HG02763 (cell line): ENCODE measurements around the gene METTL9.

Experiments used
- ATAC-seq: cut with Tn5 transposase; IDR thresholded peaks from one replicate; pipeline ENCODE4 v1.9.1; 2021; ENCODE audit warnings: mild to moderate bottlenecking, moderate library complexity; ENCODE audit not compliant: unreplicated experiment

The METTL9 gene

DNA sequence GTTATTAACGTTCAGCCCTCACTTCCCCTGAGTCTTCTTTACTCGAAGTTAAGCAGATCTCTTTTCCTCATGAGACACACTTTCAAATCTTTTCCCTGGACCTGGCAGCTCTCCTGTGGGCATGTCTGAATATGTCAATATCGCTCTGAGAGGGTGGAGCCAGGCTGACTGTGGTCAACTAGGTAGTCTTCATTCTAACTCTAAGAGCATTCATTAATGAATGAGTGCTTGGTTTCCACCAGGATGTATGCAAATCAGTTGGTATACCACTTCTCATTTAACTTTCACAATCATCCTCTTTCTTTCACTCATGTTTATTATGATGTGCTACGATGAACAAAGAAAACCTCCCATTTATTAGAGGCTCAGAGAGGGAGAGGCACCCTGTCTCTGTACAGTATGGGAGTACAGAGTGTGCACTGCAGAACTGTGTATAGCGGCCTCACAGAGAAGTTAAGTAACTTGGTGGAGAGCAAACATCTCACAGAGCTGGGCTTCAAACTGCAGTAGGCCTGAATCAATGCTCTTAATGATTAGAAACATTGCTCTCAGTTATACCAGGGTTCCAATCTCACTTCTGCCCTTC lies 104.3 kb downstream of the METTL9 start:
- ATAC-seq: no peak

- no peak for ATAC-seq
These were observed 104.9 kb downstream of the METTL9 start for GRCh38 chr16:21704266-21704665.

DNA sequence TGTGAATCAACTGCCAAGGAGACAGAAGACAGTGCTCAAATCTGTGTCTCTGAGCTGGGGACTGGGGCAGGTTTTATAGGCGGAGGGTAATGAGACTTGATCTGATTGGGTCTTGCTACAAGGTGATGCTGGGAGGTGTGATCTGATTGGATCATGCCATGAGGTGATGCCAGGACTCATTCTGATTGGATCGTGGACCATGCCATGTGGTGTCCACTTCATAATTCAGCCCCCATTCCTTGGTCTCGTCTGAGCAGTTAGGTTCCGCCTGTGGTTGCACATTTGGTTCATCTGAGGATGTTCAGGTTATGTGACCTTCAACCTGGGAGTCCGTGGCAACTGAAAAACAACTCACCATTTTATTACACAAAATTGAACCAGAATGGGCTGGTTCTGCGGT lies 105.4 kb downstream of the METTL9 start:
- no peak for ATAC-seq
